ENCODE data around the gene RAI1.
A peak's percentile ranks its signal among the peaks of the same experiment; 100 is the strongest.

The RAI1 gene

DNA sequence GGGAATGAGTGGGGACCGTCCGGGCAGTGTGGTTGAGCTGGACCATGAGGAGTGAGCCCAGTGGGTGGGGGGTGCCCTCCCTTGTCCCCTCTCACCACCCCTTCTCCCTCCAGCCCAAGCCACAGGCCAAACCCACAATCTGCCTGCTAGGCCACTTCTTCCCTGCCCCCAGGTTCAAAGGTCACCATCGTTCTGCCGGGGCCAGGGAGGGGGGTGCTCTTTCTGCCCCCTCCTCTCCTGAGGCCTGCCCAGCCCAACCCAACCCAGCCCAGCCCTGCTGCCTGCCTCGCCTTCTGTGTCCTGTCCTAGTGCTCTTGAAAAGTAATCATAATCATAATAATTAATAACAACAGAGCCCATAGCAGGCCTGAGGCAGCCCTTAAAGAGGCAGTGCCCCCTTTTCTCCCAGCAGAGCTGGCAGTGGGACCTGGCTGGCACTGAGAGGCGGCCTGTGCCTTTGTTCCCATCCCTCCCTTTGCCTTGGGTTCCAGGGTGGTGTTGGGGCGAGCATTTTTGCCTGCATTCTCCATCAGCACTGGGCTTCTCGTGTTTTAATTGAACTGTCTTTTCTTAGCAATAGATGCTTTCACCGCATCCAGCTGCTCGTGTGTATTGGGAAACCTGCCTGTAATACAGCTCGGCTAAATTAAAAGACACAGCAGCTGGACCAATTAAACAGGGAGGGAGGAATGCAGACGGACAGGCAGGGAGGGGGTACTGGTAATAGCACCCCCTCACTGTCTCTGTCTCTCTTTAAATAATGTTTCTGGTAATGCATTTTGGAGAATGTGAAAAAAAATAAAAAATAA is 108.8 kb downstream of the RAI1 start:
- no peak for DNase-seq

DNA sequence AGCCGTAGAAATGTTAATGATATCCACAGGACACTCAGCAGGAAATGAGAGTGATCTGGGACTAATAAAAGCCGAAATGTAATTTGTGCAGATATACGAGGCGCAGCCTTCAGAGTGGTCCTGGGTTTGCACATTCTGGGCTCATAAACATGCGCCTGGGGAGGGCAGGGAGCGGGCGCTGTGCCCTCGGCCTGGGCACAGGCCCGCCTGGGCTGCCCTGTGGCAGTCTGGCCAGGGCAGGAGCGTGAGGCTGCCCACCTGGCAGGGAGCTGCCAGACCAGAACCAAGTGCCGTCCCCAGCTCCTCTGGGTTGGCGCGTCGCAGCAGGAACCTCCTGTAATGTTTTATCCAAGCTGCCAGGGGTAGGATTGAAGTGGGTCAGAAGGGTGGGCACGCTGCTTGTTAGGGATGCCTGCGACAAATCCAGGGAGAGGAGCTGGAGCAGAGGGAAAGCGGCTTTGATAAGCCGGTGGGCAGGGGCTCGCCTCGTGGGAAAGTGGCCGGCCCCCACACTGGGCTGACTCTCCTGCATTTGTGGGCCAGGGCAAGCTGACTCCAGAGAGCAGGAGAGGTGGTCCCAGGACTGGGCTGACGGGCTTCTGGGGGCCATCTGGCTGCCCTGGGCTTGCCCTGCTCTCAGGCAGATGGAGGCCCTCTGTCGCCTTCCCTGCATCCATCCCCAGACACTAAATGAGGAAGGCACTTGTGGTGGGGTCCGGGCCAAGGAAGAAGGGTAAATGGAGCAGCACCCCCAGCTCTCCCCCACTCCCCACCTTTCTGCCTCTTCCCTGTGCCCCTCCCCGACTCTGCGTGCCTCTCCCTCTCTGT is 109.6 kb downstream of the RAI1 start:
- no peak for DNase-seq

DNA sequence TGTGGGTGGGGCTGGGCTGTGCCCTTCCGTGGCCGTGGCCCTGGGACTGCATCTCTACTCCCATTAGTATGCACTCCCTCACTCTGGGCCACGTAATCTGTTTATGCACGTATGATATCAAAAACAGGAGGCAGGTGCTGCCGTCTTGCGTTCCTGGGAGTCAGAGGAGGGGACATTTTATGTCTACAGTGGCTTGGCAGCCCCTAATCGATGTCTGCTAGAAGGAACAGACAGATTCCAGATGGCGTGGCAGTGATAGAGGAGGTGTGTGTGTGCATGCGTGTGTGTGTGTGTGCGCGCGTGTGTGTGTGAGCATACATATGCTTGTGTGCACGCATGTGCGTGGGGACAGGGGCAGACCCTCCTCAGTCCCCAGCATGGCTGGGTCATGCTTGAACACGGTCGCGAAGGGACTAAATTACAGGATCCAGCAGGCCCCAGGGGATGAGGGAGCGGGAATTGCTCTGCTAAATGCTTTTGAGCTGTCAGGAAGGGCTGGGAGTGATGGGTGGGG is 110.8 kb downstream of the RAI1 start:
- no peak for DNase-seq

DNA sequence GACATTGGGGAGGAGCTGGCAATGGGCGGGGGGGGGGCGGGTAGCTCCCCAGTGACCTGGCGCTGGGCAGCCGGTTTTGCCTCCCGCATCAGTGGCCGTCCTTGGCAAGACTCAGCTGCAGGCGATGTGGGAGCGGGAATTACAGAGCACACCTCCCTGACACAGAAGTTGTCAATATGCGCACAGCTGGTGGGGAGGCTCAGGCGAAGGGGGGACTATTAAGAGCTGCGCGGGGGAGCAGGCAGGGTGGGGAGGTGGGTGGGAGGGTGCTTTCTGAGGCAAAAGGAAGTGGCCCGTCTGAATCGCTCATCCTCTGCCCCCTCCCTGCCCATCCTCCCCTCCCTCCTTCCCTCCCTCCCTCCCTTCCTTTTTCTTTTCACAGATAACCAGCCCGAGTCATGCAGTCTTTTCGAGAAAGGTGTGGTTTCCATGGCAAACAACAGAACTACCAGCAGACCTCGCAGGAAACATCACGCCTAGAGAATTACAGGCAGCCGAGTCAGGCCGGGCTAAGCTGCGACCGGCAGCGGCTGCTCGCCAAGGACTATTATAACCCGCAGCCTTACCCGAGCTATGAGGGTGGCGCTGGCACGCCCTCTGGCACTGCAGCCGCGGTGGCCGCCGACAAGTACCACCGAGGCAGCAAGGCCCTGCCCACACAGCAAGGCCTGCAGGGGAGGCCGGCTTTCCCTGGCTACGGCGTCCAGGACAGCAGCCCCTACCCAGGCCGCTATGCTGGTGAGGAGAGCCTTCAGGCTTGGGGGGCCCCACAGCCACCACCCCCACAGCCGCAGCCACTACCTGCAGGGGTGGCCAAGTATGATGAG is 111.5 kb downstream of the RAI1 start:
- peak; percentile 78 for DNase-seq

DNA sequence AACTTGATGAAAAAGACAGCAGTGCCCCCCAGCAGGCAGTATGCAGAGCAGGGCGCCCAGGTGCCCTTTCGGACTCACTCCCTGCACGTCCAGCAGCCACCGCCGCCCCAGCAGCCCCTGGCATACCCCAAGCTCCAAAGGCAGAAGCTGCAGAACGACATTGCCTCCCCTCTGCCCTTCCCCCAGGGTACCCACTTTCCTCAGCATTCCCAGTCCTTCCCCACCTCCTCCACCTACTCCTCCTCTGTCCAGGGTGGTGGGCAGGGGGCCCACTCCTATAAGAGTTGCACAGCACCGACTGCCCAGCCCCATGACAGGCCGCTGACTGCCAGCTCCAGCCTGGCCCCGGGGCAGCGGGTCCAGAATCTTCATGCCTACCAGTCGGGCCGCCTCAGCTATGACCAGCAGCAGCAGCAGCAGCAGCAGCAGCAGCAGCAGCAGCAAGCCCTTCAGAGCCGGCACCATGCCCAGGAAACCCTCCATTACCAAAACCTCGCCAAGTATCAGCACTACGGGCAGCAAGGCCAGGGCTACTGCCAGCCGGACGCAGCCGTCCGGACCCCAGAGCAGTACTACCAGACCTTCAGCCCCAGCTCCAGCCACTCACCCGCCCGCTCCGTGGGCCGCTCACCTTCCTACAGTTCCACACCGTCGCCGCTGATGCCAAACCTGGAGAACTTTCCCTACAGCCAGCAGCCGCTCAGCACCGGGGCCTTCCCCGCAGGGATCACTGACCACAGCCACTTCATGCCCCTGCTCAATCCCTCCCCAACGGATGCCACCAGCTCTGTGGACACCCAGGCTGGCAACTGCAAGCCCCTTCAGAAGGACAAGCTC is 112.3 kb downstream of the RAI1 start:
- DNase-seq: no peak

DNA sequence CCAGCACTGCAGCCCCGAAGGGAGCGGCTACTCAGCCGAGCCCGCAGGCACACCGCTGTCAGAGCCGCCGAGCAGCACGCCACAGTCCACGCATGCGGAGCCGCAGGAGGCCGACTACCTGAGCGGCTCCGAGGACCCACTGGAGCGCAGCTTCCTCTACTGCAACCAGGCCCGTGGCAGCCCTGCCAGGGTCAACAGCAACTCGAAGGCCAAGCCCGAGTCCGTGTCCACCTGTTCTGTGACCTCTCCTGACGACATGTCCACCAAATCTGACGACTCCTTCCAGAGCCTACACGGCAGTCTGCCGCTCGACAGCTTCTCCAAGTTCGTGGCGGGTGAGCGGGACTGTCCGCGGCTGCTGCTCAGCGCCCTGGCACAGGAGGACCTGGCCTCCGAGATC is 113.1 kb downstream of the RAI1 start:
- no peak for DNase-seq

DNA sequence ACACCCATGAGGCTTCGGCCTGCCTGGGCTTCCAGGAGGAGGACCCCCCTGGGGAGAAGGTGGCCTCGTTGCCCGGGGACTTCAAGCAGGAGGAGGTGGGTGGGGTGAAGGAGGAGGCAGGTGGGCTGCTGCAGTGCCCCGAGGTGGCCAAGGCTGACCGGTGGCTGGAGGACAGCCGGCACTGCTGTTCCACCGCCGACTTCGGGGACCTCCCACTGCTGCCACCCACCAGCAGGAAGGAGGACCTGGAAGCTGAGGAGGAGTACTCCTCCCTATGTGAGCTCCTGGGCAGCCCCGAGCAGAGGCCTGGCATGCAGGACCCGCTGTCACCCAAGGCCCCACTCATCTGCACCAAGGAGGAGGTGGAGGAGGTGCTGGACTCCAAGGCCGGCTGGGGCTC is 114.0 kb downstream of the RAI1 start:
- no peak for DNase-seq

DNA sequence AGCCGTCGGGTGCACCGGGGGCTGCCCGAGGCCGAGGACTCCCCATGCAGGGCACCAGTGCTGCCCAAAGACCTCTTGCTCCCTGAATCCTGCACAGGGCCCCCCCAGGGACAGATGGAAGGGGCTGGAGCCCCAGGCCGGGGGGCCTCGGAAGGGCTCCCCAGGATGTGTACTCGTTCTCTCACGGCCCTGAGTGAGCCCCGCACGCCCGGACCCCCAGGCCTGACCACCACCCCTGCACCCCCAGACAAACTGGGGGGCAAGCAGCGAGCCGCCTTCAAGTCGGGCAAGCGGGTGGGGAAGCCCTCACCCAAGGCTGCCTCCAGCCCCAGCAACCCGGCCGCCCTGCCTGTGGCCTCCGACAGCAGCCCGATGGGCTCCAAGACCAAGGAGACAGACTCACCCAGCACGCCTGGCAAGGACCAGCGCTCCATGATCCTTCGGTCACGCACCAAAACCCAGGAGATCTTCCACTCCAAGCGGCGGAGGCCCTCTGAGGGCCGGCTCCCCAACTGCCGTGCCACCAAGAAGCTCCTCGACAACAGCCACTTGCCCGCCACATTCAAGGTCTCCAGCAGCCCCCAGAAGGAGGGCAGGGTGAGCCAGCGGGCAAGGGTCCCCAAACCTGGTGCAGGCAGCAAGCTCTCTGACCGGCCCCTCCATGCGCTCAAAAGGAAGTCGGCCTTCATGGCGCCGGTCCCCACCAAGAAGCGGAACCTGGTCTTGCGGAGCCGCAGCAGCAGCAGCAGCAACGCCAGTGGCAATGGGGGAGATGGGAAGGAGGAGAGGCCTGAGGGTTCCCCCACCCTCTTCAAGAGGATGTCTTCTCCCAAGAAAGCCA is 114.9 kb downstream of the RAI1 start:
- DNase-seq: no peak

DNA sequence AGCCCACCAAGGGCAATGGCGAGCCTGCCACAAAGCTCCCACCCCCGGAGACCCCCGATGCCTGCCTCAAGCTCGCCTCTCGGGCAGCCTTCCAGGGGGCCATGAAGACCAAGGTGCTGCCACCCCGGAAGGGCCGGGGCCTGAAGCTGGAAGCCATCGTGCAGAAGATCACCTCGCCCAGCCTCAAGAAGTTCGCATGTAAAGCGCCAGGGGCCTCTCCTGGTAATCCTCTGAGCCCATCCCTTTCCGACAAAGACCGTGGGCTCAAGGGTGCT is 115.5 kb downstream of the RAI1 start:
- no peak for DNase-seq

DNA sequence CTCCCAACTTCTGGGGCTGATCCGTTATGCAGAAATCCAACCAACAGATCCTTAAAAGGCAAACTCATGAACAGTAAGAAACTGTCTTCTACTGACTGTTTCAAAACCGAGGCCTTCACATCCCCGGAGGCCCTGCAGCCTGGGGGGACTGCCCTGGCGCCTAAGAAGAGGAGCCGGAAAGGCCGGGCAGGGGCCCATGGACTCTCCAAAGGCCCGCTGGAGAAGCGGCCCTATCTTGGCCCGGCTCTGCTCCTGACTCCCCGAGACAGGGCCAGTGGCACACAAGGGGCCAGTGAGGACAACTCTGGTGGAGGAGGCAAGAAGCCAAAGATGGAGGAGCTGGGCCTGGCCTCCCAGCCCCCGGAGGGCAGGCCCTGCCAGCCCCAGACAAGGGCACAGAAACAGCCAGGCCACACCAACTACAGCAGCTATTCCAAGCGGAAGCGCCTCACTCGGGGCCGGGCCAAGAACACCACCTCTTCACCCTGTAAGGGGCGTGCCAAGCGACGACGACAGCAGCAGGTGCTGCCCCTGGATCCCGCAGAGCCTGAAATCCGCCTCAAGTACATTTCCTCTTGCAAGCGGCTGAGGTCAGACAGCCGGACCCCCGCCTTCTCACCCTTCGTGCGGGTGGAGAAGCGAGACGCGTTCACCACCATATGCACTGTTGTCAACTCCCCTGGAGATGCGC is 116.0 kb downstream of the RAI1 start:
- DNase-seq: no peak

DNA sequence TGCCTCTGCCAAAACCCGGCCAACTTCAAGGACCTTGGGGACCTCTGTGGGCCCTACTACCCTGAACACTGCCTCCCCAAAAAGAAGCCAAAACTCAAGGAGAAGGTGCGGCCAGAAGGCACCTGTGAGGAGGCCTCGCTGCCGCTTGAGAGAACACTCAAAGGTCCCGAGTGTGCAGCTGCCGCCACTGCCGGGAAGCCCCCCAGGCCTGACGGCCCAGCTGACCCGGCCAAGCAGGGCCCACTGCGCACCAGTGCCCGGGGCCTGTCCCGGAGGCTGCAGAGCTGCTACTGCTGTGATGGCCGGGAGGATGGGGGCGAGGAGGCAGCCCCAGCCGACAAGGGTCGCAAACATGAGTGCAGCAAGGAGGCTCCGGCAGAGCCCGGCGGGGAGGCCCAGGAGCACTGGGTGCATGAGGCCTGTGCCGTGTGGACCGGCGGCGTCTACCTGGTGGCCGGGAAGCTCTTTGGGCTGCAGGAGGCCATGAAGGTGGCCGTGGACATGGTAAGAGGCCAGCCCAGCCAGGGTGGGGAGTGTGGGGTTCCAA is 116.8 kb downstream of the RAI1 start:
- no peak for DNase-seq

DNA sequence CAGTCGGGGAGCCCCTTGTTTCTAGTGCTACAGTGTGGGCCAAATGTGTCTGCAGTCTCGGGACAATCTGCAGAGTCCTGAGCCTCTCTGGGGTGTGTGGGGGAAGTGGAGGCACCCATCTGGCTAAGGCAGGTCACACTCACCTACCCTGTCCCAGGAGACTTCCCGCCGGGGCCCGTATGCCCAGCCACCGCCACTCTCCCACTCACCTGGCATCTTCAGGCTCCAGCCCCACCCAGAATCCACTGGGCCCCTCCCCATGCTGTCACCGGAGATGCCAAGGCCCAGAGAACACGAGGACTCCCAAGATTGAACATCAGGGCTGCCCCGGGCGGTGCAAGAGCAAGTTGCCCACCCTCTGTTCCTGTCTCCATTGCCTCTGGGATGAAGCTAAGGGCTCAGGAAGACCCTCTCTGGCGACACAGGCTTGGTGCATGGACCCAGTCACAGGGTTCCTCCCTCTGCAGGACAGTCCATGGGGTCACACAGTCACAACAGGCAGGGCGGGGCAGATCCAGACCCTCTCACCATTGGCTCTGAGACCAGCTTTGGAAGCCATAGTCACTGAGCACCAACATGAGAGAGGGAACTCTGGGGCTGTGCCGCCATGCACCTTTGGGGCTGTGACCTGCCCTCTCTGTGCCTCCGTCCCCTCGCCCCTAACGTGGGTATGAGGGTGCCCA is 117.5 kb downstream of the RAI1 start:
- no peak for DNase-seq

DNA sequence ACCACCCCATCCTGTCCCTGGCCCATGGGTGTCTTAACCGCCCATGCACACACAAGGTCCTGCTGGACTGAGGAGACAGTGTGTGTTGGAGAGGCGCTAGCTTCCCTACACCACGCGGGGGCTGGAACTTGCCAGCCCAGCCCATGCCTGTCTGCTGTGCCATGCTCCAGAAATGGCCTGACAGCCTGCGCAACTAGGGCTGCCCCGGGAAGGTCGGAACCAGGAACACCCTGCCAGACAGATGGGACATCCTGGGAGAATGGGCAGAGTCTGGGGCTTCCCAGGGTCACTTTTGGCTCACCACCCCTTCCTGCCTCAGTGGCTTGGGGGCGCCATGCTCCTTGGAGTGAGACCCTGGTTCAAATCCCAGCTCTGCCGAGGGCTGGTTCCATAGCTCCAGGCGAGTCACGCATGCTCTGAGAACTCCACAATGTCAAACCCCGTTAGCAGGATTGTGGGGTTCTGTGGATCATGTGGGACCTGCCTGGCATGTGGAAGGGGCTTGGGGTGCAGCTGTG is 119.3 kb downstream of the RAI1 start:
- no peak for DNase-seq

DNA sequence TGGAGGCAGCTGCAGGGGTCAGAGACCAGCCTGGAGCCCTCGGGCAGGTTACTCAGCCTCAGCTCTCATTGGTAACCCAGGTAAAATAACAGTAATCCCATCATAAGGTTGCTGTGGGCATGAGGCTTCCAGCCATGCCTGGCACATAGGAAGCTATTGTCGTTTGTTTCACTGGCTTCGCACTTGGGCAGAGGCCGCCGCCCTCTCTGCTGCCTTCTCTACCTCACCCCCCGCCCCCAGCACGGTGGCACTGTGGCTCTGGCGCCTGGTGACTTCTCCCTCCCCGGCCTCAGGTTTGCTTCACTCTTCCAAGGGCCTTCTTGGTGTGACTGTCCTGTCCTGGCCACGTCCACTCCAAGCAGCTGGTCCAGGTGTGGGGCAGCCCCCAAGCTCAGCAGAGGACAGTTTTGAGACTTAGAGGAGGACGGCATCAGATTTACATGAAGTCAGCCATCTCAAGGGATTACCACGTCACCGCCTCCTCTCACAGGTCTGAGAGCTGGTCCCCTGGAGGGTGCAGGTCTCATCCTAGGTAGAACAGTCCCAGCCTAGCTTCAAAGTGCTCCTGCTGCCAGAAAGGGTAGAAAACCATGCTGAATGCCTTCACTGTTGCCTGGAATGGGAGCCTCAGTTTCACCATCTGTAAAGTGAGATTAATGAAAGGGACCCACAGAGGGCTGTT is 120.7 kb downstream of the RAI1 start:
- no peak for DNase-seq

DNA sequence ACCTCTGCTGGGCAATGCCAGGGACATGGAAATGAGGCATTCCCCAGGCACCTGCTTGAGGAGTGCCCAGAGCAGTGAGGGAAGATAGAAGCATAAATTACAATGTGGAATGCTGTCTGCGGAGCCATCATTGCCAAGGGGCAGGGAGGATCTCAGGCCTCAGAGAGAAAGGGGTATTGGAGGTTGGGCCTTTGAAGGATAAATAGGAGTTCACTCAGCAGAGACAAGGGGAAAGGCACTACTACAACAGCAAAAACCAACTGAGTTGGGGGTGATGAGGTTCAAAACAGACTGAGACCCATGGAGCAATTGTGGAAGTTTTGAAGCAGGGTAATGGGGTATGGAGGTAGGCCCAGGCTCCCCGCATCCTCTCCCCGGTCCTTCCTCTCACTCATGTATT is 122.7 kb downstream of the RAI1 start:
- no peak for DNase-seq

DNA sequence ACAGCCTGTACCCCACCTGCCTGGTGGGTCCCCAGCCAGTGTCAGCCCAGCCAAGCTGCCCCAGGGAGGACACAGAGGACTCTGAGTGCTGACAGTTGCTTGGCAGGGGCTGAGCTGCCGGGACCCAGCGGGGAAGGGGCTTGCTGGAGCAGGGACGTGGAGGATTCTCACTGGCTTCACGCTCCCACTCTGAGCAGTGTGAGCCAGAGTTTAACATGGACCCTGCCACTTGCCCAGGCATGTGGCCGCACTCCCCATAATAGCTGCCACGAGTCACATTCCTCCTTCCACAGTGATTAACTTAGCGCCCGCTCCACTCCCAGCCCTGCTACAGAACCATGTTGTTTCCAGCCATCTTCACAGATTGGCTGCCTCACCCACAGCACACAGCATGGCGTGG is 124.3 kb downstream of the RAI1 start:
- no peak for DNase-seq

DNA sequence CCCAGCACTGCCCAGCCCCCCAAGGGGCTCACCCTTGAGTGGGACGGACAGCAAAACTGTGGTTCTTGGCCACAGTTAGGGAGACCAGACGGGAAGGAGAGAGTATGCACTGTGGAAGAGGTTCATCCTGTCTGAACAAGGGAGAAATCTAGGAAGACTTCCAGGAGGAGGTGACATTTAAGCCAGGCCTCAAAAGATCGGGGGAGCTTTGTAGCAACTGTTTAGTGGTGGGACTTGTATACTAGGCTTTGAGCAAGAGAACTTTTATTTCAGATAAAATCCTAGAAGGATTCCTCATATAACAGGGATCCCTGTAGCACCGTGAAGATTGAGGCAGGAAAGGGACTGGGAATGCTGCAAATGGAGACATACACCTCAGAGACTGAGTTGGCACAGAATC is 124.8 kb downstream of the RAI1 start:
- DNase-seq: no peak

DNA sequence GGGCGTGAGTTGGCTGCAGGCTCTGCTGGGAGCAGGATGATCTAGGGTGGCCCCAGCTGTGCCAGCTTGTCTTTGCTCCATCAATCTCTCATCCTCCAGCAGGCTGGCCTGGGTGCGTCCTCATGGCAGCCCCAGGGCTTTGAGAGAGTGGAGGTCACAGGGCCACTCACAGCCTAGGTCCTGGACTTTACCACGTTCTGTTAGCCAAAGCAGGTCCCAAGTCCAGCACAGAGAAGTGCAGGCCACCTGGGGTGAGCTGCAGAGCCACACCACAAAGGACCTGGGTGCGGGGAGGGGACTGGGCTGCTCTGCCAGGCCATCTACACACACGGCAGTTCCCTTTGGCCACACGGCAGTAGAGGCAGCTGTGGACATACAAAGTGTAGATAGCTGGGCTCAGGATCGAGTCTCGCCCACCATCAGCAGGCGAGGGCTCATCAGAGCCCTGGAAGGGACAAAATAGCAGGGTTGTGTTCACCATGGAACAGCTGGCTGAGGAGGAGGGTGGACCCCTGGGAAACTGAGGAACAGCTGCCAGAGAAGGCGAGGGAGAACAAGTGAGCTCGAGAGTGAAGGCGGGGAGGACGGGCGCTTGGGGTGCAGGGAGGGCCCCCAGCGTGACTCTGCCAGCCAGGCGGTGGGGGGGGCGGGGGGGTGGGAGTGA is 125.5 kb downstream of the RAI1 start:
- DNase-seq: no peak

DNA sequence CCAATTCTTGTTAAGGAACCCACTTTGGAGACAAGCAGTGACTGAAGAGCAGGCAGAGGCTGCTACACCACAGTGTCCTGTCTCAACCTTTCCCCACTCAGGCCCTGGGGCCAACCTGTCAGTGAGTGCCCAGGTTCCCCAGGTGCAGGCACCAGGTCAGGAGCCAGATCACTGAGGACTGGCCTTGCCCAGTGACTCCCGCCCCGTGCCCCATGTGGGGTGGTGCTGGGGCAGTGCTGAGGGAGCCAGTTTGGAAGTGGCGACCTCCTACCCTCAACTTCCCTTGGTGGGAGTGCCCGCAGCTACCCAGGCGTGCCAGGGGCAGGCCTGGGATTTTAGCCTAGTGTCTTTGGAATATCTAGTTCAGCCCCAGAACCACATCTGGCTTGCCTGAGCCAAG is 126.2 kb downstream of the RAI1 start:
- DNase-seq: no peak
